ENCODE results near the gene UCK1. TPM values are rescaled to one million over a fixed set of nuclear protein-coding genes. Genes with fewer than 3 reads are reported as not detected.

Gene UCK1
- total RNA-seq, 1 donor from 2014 or later: 36.8 TPM

GRCh38 chr9:131490514-131490913 lies 40.5 kb downstream of the UCK1 start:
- Mint-ChIP-seq H3K4me1 (ENCODE audit: unreplicated experiment) (no peaks in the 10 kb centered on the region), H3K27ac (no peak overlapping the region), H3K36me3 (peaks cover 30% of the 10 kb centered on the region), H3K4me3 (no peak overlapping the region), H3K9me3 (no peaks in the 10 kb centered on the region), H3K27me3 (no peaks in the 10 kb centered on the region)
- TF ChIP-seq, protein P1, sequence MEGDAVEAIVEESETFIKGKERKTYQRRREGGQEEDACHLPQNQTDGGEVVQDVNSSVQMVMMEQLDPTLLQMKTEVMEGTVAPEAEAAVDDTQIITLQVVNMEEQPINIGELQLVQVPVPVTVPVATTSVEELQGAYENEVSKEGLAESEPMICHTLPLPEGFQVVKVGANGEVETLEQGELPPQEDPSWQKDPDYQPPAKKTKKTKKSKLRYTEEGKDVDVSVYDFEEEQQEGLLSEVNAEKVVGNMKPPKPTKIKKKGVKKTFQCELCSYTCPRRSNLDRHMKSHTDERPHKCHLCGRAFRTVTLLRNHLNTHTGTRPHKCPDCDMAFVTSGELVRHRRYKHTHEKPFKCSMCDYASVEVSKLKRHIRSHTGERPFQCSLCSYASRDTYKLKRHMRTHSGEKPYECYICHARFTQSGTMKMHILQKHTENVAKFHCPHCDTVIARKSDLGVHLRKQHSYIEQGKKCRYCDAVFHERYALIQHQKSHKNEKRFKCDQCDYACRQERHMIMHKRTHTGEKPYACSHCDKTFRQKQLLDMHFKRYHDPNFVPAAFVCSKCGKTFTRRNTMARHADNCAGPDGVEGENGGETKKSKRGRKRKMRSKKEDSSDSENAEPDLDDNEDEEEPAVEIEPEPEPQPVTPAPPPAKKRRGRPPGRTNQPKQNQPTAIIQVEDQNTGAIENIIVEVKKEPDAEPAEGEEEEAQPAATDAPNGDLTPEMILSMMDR (conservative IDR thresholded peaks at IDR 0.05): no peak
- no peak for DNase-seq (ENCODE audit: extremely low spot score, unreplicated experiment)

DNA sequence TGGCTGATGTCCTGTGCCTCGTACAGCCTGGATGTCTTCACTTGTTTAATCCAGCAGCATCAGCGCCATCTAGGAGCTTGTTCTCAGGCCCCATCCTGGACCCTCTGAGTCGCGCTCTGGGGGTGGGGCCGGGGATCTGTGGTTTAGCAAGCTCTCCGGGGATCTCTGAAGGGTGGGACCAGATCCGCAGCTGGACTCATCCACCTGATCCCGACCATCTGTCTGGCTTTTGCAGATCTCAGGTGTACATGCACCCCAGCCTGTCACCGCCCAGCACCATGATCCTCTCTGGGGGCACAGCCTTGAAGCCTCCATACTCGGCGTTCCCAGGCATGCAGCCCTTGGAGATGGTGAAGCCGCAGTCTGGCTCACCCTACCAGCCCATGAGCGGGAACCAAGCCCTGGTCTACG lies 43.4 kb downstream of the UCK1 start:
- no peaks in the 10 kb centered on the region for H3K9me3 Mint-ChIP-seq
- H3K27ac Mint-ChIP-seq: no peak overlapping the region
- peaks cover 27% of the 10 kb centered on the region for H3K36me3 Mint-ChIP-seq
- no peaks in the 10 kb centered on the region for H3K4me1 Mint-ChIP-seq (ENCODE audit: unreplicated experiment)
- H3K4me3 Mint-ChIP-seq: no peak overlapping the region
- DNase-seq (ENCODE audit: extremely low spot score, unreplicated experiment): no peak
- no peaks in the 10 kb centered on the region for H3K27me3 Mint-ChIP-seq
- TF ChIP-seq, protein P1 (conservative IDR thresholded peaks at IDR 0.05): no peak

- H3K27me3 Mint-ChIP-seq: no peaks in the 10 kb centered on the region
- H3K4me3 Mint-ChIP-seq: no peak overlapping the region
- no peak for DNase-seq (ENCODE audit: extremely low spot score, unreplicated experiment)
- TF ChIP-seq, protein P1 (conservative IDR thresholded peaks at IDR 0.05): no peak
- no peaks in the 10 kb centered on the region for H3K4me1 Mint-ChIP-seq (ENCODE audit: unreplicated experiment)
- H3K36me3 Mint-ChIP-seq: peaks cover 29% of the 10 kb centered on the region
- peak overlapping the region; percentile 36 for H3K27ac Mint-ChIP-seq
- no peaks in the 10 kb centered on the region for H3K9me3 Mint-ChIP-seq
These were observed 44.1 kb downstream of the UCK1 start for GRCh38 chr9:131487001-131487400.

GRCh38 chr9:131485728-131486422 lies 45.2 kb downstream of the UCK1 start:
- H3K4me1 Mint-ChIP-seq (ENCODE audit: unreplicated experiment): no peaks in the 10 kb centered on the region
- DNase-seq (ENCODE audit: extremely low spot score, unreplicated experiment): no peak
- no peak overlapping the region for H3K4me3 Mint-ChIP-seq
- peak overlapping the region; percentile 46 for H3K27ac Mint-ChIP-seq
- TF ChIP-seq, protein P1 (conservative IDR thresholded peaks at IDR 0.05): no peak
- H3K27me3 Mint-ChIP-seq: no peaks in the 10 kb centered on the region
- H3K9me3 Mint-ChIP-seq: no peaks in the 10 kb centered on the region
- peaks cover 30% of the 10 kb centered on the region for H3K36me3 Mint-ChIP-seq

DNA sequence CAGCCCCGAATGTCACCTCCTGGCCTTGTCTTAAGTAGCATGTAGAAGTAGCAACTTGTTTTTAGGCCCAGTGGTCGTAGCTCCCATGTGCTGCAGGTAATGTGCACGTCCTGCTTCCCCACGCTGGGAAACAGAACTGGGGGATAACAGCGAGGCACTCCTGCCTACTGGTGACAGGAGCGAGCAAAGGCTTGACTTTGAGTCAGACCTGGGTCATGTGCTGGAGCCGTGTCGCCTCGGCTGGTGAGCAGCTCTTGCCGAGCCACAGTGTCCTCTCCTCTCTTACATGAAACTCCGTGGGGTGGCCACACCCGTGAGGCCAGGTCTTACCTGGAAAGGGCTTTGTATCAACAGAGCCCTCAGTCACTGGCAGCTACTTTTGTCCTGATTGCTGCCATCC lies 45.9 kb downstream of the UCK1 start:
- Mint-ChIP-seq H3K36me3 (peaks cover 25% of the 10 kb centered on the region), H3K27me3 (no peaks in the 10 kb centered on the region), H3K9me3 (no peaks in the 10 kb centered on the region), H3K27ac (peak overlapping the region; percentile 46), H3K4me1 (ENCODE audit: unreplicated experiment) (no peaks in the 10 kb centered on the region), H3K4me3 (no peak overlapping the region)
- TF ChIP-seq, protein P1 (conservative IDR thresholded peaks at IDR 0.05): no peak
- no peak for DNase-seq (ENCODE audit: extremely low spot score, unreplicated experiment)
